HS-27A (cell line): Measurements from ENCODE around the gene TNXB.
"Not testable (repeated sequence)": the region's sequence is repeated elsewhere in the genome, so short reads cannot be mapped to it uniquely, and the experiment has no call there.

ENCODE experiments used
- DNase-seq: peaks from one replicate; pipeline ENCODE4 v3.0.0-alpha.2; 2012; ENCODE audit warnings: low read depth, missing footprints

TNXB gene

GRCh38 chr6:32058511-32058963, 50.6 kb downstream of the TNXB start:
- DNase-seq = no peak

- DNase-seq = no peak
Measured at GRCh38 chr6:32057966-32058365, 51.2 kb downstream of the TNXB start.

- DNase-seq = no peak
Measured at GRCh38 chr6:32056254-32056653, 52.9 kb downstream of the TNXB start.

GRCh38 chr6:32055756-32056155, 53.4 kb downstream of the TNXB start:
- DNase-seq = not testable (repeated sequence)

- DNase-seq = not testable (repeated sequence)
Measured at GRCh38 chr6:32053314-32053713, 55.8 kb downstream of the TNXB start.

GRCh38 chr6:32052626-32053025, 56.5 kb downstream of the TNXB start:
- DNase-seq = not testable (repeated sequence)

- DNase-seq = no peak
Measured at GRCh38 chr6:32050562-32050961, 58.6 kb downstream of the TNXB start.

GRCh38 chr6:32049736-32050135, 59.4 kb downstream of the TNXB start:
- not testable (repeated sequence) for DNase-seq

GRCh38 chr6:32049149-32049548, 60.0 kb downstream of the TNXB start:
- not testable (repeated sequence) for DNase-seq

GRCh38 chr6:32047855-32048766, 61.0 kb downstream of the TNXB start:
- no peak for DNase-seq

GRCh38 chr6:32047539-32047854, 61.6 kb downstream of the TNXB start:
- no peak for DNase-seq

- DNase-seq = no peak
Measured at GRCh38 chr6:32047084-32047478, 62.1 kb downstream of the TNXB start.

GRCh38 chr6:32046450-32047083, 62.6 kb downstream of the TNXB start:
- no peak for DNase-seq

- DNase-seq = no peak
Measured at GRCh38 chr6:32045811-32046449, 63.2 kb downstream of the TNXB start.

GRCh38 chr6:32044916-32045315, 64.2 kb downstream of the TNXB start:
- DNase-seq = not testable (repeated sequence)

- DNase-seq = not testable (repeated sequence)
Measured at GRCh38 chr6:32043589-32044380, 65.4 kb downstream of the TNXB start.

- DNase-seq = not testable (repeated sequence)
Measured at GRCh38 chr6:32042276-32042675, 66.9 kb downstream of the TNXB start.

GRCh38 chr6:32041385-32041784, 67.8 kb downstream of the TNXB start:
- DNase-seq = not testable (repeated sequence)

- not testable (repeated sequence) for DNase-seq
Measured at GRCh38 chr6:32041050-32041321, 68.2 kb downstream of the TNXB start.

- DNase-seq = not testable (repeated sequence)
Measured at GRCh38 chr6:32040299-32041049, 68.7 kb downstream of the TNXB start.
